UCSD-AML1 (cell line): ENCODE results near the gene CRY2.
"Not testable (repeated sequence)": the region's sequence is repeated elsewhere in the genome, so short reads cannot be mapped to it uniquely, and the experiment has no call there.

Experiments used
- DNase-seq: peaks from one replicate; lab custom pipeline; 2025; ENCODE audit not compliant: unreplicated experiment; lab: John Stamatoyannopoulos, UW

CRY2 gene

GRCh38 chr11:45811571-45812290, 35.5 kb upstream of the CRY2 start:
- DNase-seq: no peak

GRCh38 chr11:45812581-45813548, 34.4 kb upstream of the CRY2 start:
- DNase-seq: no peak

- no peak for DNase-seq
Measured at GRCh38 chr11:45815747-45816146, 31.5 kb upstream of the CRY2 start.

- DNase-seq: no peak
Measured at GRCh38 chr11:45816614-45817013, 30.7 kb upstream of the CRY2 start.

GRCh38 chr11:45817191-45817590, 30.1 kb upstream of the CRY2 start:
- no peak for DNase-seq

GRCh38 chr11:45818961-45819605, 28.2 kb upstream of the CRY2 start:
- no peak for DNase-seq

- no peak for DNase-seq
Measured at GRCh38 chr11:45820211-45820857, 26.9 kb upstream of the CRY2 start.

- DNase-seq: not testable (repeated sequence)
Measured at GRCh38 chr11:45826492-45826891, 20.8 kb upstream of the CRY2 start.

GRCh38 chr11:45827123-45827522, 20.2 kb upstream of the CRY2 start:
- DNase-seq: no peak

GRCh38 chr11:45828996-45829395, 18.3 kb upstream of the CRY2 start:
- DNase-seq: no peak

- no peak for DNase-seq
Measured at GRCh38 chr11:45830596-45830995, 16.7 kb upstream of the CRY2 start.

GRCh38 chr11:45832811-45833441, 14.3 kb upstream of the CRY2 start:
- no peak for DNase-seq

- no peak for DNase-seq
Measured at GRCh38 chr11:45833761-45834160, 13.5 kb upstream of the CRY2 start.

GRCh38 chr11:45834298-45834756, 12.9 kb upstream of the CRY2 start:
- DNase-seq: peak; percentile 53

GRCh38 chr11:45839204-45839603, 8.1 kb upstream of the CRY2 start:
- no peak for DNase-seq

GRCh38 chr11:45840251-45840650, 7.0 kb upstream of the CRY2 start:
- DNase-seq: not testable (repeated sequence)

GRCh38 chr11:45843158-45843924, 3.9 kb upstream of the CRY2 start:
- DNase-seq: peak; percentile 78

- DNase-seq: no peak
Measured at GRCh38 chr11:45844822-45845578, 2.3 kb upstream of the CRY2 start.

- no peak for DNase-seq
Measured at GRCh38 chr11:45846174-45846675, 1.1 kb upstream of the CRY2 start.
